HG03342 (cell line): ENCODE data around the gene NXF2B.
"Not testable (repeated sequence)": the region's sequence is repeated elsewhere in the genome, so short reads cannot be mapped to it uniquely, and the experiment has no call there.

Source experiments
- ATAC-seq: cut with Tn5 transposase; IDR thresholded peaks from one replicate; pipeline ENCODE4 v1.9.1; 2021; ENCODE audit warnings: mild to moderate bottlenecking, moderate library complexity; ENCODE audit not compliant: unreplicated experiment

NXF2B gene, protein sequence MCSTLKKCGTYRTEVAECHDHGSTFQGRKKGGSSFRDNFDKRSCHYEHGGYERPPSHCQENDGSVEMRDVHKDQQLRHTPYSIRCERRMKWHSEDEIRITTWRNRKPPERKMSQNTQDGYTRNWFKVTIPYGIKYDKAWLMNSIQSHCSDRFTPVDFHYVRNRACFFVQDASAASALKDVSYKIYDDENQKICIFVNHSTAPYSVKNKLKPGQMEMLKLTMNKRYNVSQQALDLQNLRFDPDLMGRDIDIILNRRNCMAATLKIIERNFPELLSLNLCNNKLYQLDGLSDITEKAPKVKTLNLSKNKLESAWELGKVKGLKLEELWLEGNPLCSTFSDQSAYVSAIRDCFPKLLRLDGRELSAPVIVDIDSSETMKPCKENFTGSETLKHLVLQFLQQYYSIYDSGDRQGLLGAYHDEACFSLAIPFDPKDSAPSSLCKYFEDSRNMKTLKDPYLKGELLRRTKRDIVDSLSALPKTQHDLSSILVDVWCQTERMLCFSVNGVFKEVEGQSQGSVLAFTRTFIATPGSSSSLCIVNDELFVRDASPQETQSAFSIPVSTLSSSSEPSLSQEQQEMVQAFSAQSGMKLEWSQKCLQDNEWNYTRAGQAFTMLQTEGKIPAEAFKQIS

GRCh38 chrX:102439908-102440307, at the start of gene NXF2B:
Gene NXF2B, minus strand, starts transcription at chrX:102440008. Its CDS starts 59,972 bp downstream, at chrX:102380036.
- ATAC-seq: not testable (repeated sequence)

GRCh38 chrX:102478765-102479164, 39.0 kb upstream of the NXF2B start:
- ATAC-seq: not testable (repeated sequence)

GRCh38 chrX:102471762-102472220, 32.0 kb upstream of the NXF2B start, which contains the start of gene TCP11X2:
Gene TCP11X2, minus strand, starts transcription at chrX:102471812.
- ATAC-seq: not testable (repeated sequence)

DNA sequence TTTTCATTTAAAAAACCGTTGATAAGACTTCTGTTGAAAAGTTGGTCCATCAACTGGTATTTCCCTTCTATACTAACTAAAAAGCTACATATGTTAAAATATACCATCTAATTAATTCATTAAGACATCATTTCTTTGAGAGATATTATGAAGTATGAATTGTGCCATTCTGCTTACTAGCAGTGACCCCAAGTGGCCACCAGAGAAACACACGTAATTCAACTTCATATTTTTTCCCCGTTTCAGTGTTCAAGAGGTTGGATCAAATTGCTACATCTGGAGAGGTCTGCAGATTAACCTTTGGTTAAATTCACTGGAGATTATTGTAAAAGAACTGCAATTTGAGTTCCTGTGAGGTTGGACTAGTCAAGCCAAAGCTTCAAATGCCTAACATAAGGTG, 30.4 kb upstream of the NXF2B start:
- ATAC-seq: not testable (repeated sequence)

- ATAC-seq: not testable (repeated sequence)
Observed at GRCh38 chrX:102458615-102459014, 18.8 kb upstream of the NXF2B start.

- ATAC-seq: not testable (repeated sequence)
Observed at GRCh38 chrX:102414493-102414892, 25.3 kb downstream of the NXF2B start.

GRCh38 chrX:102345916-102346315, 93.9 kb downstream of the NXF2B start:
- ATAC-seq: no peak

DNA sequence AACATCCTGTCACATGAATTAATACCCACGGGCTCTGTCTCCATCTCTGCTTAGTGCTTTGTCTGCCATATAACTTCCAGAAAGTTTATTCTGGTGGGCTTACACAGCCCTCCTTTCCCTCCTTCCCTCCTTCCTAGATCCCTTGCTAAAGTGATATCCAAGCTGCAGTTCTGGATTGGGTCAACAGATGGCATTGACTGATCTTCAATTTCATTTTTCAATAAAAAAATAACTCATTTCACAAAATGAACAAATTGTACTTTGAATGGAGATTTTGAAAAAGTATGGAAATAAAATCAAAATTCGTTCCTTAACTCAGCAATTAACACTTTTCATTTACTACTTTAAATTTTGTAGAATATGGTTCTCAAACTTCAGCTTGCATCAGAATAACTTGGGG, 97.9 kb downstream of the NXF2B start:
- no peak for ATAC-seq

- ATAC-seq: no peak
Observed at GRCh38 chrX:102339312-102340298, 100.2 kb downstream of the NXF2B start.

DNA sequence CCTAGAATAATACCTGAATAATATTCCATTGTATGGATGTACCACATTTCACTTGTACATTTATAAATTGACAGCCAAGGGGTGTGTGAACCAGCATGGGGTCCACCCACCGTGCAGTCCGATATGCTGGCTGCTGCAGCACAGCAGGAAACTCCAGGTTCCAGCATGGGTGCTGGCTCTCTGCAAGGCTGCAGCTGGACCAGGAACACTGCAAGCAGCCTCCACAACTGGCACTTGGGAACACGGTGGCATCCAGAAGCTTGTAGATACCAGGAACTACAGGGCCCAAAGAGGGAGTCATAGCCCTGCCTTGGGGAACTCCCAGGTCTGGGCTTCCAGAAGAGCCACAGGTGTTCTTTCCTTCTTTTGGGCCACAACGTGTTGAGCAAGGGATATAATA, 101.6 kb downstream of the NXF2B start:
- no peak for ATAC-seq
